GM19328 (cell line): ENCODE data around the gene THBS2.
"Not testable (repeated sequence)": the region's sequence is repeated elsewhere in the genome, so short reads cannot be mapped to it uniquely, and the experiment has no call there.

Source experiments
- ATAC-seq: cut with Tn5 transposase; IDR thresholded peaks from one replicate; pipeline ENCODE4 v1.9.1; 2021; ENCODE audit warnings: mild to moderate bottlenecking, moderate library complexity; ENCODE audit not compliant: unreplicated experiment

THBS2 gene

GRCh38 chr6:169212897-169213813 lies 40.5 kb downstream of the THBS2 start:
- ATAC-seq, result peak; percentile 100

GRCh38 chr6:169212436-169212835 lies 41.2 kb downstream of the THBS2 start:
- no peak for ATAC-seq

GRCh38 chr6:169211881-169212280 lies 41.8 kb downstream of the THBS2 start:
- no peak for ATAC-seq

- no peak for ATAC-seq
These were observed 43.0 kb downstream of the THBS2 start for GRCh38 chr6:169210611-169211010.

GRCh38 chr6:169208011-169208410 lies 45.6 kb downstream of the THBS2 start:
- no peak for ATAC-seq

- ATAC-seq, result no peak
These were observed 46.2 kb downstream of the THBS2 start for GRCh38 chr6:169207482-169207881.

GRCh38 chr6:169205176-169206160 lies 48.2 kb downstream of the THBS2 start:
- ATAC-seq, result no peak

- ATAC-seq, result no peak
These were observed 49.5 kb downstream of the THBS2 start for GRCh38 chr6:169204167-169204566.

GRCh38 chr6:169201985-169202384 lies 51.7 kb downstream of the THBS2 start:
- ATAC-seq, result no peak

GRCh38 chr6:169200893-169201514 lies 52.6 kb downstream of the THBS2 start:
- ATAC-seq, result no peak

GRCh38 chr6:169199625-169200335 lies 53.9 kb downstream of the THBS2 start:
- ATAC-seq, result no peak

- ATAC-seq, result no peak
These were observed 54.8 kb downstream of the THBS2 start for GRCh38 chr6:169198885-169199284.

GRCh38 chr6:169197929-169198328 lies 55.7 kb downstream of the THBS2 start:
- ATAC-seq, result not testable (repeated sequence)

GRCh38 chr6:169196279-169196678 lies 57.4 kb downstream of the THBS2 start:
- ATAC-seq, result not testable (repeated sequence)

- no peak for ATAC-seq
These were observed 58.9 kb downstream of the THBS2 start for GRCh38 chr6:169194737-169195136.

- ATAC-seq, result no peak
These were observed 62.7 kb downstream of the THBS2 start for GRCh38 chr6:169190970-169191369.

GRCh38 chr6:169190144-169190584 lies 63.5 kb downstream of the THBS2 start:
- no peak for ATAC-seq

GRCh38 chr6:169189686-169190085 lies 64.0 kb downstream of the THBS2 start:
- no peak for ATAC-seq

GRCh38 chr6:169189182-169189581 lies 64.5 kb downstream of the THBS2 start:
- ATAC-seq, result no peak

GRCh38 chr6:169188475-169188874 lies 65.2 kb downstream of the THBS2 start:
- no peak for ATAC-seq
